ENCODE data around the gene MAP6.

The MAP6 gene

DNA sequence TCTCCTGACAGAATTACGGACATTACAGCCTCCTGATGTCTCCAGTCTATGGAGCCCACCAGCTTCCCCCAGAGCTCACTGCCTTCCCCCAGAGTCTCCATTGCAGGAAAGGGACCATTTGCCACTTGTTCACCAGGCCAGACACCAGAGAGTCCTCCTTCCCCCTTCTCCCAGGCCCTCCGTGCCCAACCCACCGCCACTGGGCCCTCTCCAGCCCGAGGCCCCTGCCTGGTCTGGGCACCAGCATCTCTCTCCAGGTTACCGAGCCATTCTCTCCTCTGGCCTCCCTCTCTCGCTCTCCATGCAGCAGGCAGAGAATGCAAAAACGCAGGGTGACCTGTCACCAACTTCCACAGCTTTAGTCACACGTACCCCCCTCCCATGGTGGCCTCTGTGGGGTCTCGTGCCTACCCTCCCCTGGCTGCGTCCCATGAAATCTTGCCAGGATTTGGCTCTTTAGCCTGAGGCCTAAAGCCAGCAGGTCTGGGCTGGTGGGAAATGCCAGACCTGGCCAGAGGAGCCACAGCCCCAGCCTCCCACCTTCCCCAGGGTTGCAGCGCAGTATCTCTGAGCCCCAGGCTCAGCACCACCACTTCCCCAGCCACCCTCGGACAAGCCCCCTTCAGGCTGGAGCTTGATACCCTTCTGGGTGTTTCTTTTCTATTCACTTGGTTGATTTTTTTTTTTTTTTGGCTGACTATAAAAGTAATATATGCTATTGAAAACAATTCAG lies 113.6 kb downstream of the MAP6 start:
- no peak for DNase-seq (ENCODE audit: low read depth in 1 of 2, low spot score in 1 of 2)
- in situ Hi-C loops (cut with HindIII; ENCODE audit: low pct_unique_long_range_greater_than_20kb, low sequenced_read_pairs): no loop called here
- TF ChIP-seq JUND (IDR thresholded peaks at IDR 0.05; ENCODE audit: low read depth): no peak

DNA sequence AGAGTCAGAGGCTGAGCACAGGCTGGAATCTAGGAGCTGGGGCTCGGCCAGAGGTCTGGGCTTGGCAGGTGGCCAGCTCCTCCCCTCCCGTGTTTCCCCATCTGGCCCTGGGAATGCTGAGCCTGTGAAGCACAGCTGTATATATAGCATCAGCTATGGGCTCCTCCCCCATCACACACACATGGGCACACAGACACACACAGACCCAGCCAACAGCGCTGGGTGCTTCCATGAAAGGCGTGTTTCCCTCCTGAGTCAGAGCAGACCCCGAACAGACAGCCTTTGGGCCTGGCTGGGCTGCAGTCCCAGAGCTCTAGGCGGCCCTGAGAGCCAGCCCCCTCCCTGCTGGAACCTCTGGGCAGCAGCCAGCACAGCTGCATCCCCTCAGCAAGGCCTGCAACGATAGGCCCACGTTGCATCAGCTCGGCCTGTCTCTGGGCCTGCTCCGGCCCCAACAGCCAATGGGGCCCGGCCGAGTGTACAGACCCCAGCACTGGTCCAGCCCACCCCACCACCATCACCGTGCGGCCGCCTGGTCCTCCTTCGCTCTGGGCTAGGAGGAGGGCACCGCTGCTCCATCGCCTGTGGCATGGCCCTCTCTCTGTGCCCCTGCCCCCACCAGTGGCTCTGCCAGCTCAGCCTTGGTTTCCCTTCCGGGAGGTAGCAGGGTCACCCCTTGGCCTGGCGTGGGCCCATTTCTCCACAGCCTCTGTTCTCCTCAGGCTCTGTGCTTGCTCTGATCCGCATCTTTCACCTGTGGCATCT lies 114.4 kb downstream of the MAP6 start:
- DNase-seq (ENCODE audit: low read depth in 1 of 2, low spot score in 1 of 2): no peak
- in situ Hi-C loops (cut with HindIII; ENCODE audit: low pct_unique_long_range_greater_than_20kb, low sequenced_read_pairs): no loop called here
- TF ChIP-seq JUND (IDR thresholded peaks at IDR 0.05; ENCODE audit: low read depth): no peak

DNA sequence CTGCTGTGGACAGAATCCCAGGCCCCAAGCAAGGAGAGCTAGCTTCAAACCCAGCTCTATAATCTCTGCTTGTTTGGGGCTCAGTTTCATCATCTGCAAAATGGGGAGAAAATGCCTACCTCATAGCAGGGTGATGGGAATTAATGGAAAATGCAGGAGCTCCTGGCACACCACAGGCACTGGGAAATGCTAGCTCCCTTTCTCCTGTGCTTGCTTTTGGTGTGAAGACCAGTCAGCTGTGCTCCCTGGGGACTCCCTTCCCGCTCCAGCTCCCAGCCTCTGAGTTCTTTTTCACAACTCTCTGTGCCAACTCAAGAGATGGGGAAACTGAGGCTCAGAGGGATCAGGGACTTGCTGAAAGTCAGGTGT lies 115.0 kb downstream of the MAP6 start:
- DNase-seq (ENCODE audit: low read depth in 1 of 2, low spot score in 1 of 2): no peak
- TF ChIP-seq JUND (IDR thresholded peaks at IDR 0.05; ENCODE audit: low read depth): no peak
- in situ Hi-C loops (cut with HindIII; ENCODE audit: low pct_unique_long_range_greater_than_20kb, low sequenced_read_pairs): no loop called here

DNA sequence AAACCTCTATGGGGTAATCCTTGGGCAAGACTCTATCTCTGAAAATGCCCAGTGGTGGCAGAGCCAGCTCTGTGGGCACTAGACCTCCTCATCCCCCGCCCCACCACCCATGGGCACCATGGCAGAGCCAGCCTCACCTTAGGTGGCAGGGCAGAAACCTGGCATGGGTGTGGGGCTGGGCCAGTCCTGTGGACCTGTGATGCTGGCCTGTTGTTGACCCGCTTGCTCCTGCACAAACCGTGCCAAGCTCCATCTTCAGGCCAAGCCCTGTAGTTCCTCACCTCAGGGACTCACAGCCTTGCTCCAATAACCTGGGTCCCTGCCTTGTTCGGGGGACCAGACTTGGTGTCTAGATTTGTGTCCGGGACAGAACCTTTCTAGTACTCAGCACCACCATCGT lies 115.7 kb downstream of the MAP6 start:
- no peak for TF ChIP-seq JUND (IDR thresholded peaks at IDR 0.05; ENCODE audit: low read depth)
- in situ Hi-C loops (cut with HindIII; ENCODE audit: low pct_unique_long_range_greater_than_20kb, low sequenced_read_pairs): no loop called here
- no peak for DNase-seq (ENCODE audit: low read depth in 1 of 2, low spot score in 1 of 2)

DNA sequence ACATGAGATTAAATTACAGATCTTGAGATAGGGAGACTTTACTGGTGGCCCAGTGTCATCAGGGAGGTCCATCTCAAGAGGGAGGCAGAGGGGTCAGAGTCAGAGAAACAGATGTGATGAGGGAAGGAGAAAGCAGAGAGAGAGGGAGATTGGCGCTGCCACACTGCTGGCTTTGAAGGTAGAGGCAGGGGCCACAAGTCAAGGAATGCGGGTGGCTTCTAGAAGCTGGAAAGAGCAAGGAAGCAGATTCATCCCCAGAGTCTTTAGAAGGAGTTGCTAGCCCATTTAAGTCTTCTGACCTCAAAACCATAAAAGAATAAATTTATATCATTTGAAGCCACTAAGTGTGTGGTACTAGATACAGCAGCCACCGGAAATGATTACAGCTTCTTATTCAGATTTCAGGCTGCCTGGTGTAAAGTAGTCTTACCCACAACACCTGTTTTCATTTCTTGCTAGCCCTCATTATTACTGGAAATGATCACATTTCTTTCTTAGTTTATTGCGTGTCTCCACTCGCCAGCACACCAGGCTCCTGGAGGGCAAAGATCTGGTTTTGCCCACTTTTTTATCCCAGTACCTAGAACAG lies 119.4 kb downstream of the MAP6 start:
- no peak for DNase-seq (ENCODE audit: low read depth in 1 of 2, low spot score in 1 of 2)
- in situ Hi-C loops (cut with HindIII; ENCODE audit: low pct_unique_long_range_greater_than_20kb, low sequenced_read_pairs): no loop called here
- TF ChIP-seq JUND (IDR thresholded peaks at IDR 0.05; ENCODE audit: low read depth): no peak

DNA sequence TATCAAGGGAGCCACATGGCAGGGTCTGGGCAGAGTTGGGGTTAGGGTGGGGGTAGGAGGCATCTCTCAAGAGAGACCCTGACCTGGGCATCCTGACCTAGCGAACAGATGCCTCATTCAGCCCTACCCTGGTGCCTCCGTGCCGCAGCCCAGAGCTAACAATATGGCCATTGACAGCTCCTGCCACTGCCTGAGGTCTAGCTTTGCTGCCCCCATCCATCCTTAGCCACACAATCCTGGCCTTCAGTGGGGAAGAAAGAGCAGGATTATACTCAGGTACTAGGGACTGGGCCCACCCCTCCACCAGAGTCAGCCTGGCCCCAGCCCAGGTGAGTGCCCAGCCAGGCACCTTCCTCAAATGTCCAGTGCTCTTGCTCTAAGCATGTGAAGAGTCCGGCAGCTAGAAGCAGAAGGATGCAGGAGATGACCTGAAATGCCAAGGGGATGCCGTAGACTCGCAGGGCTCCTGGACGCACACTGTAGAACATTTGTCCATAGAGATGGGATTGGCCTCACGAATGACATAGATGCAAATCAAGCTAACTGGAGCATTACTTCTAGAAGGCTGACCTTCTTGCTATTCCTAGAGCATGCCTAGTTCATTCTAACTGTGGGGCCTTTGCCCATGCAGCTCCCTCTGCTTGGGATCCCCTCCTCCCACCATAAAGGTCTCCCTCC lies 120.1 kb downstream of the MAP6 start:
- in situ Hi-C loops (cut with HindIII; ENCODE audit: low pct_unique_long_range_greater_than_20kb, low sequenced_read_pairs): no loop called here
- no peak for TF ChIP-seq JUND (IDR thresholded peaks at IDR 0.05; ENCODE audit: low read depth)
- no peak for DNase-seq (ENCODE audit: low read depth in 1 of 2, low spot score in 1 of 2)

DNA sequence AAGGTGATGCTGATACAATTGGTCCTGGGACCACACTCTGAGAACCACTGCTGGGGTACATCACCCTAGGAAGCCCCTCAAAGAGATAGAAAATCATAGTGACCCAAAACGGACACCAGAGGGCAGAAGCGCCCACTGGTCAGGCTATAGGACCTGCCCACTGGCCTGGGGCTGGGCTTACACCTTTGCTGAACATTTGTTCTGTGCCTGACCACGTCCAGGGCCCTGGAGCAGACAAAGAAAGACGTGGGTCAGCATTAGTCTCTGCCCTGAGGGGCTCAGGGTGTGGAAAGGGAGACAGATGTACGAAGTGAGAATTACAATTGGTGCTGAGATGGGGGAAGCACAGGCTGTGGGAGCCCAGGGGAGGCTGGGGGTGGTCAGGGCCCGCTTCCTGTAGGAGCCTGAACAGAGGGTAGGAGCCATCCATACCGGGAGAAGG lies 121.2 kb downstream of the MAP6 start:
- TF ChIP-seq JUND (IDR thresholded peaks at IDR 0.05; ENCODE audit: low read depth): no peak
- DNase-seq (ENCODE audit: low read depth in 1 of 2, low spot score in 1 of 2): peak; percentile 75 to 89
- in situ Hi-C loops (cut with HindIII; ENCODE audit: low pct_unique_long_range_greater_than_20kb, low sequenced_read_pairs): no loop called here

DNA sequence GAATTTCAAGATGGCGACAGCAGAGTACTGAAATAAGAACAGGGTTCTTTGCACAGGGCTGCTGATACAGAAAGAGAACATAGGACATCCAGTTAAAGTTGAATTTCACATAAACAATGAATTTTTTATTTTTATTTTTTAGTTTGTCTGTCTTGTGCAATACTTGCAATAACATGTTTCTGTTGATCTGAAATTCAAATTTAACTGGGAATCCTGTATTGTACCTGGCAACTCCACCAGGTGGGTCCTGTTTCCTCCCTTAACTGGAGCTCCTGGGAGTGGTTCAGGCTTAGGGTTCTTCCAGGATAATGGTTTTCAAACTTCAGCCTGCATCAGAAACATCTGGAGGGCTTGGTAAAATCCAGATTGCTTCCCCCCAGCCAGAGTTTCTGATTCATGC lies 121.7 kb downstream of the MAP6 start:
- in situ Hi-C loops (cut with HindIII; ENCODE audit: low pct_unique_long_range_greater_than_20kb, low sequenced_read_pairs): no loop called here
- no peak for DNase-seq (ENCODE audit: low read depth in 1 of 2, low spot score in 1 of 2)
- TF ChIP-seq JUND (IDR thresholded peaks at IDR 0.05; ENCODE audit: low read depth): no peak

DNA sequence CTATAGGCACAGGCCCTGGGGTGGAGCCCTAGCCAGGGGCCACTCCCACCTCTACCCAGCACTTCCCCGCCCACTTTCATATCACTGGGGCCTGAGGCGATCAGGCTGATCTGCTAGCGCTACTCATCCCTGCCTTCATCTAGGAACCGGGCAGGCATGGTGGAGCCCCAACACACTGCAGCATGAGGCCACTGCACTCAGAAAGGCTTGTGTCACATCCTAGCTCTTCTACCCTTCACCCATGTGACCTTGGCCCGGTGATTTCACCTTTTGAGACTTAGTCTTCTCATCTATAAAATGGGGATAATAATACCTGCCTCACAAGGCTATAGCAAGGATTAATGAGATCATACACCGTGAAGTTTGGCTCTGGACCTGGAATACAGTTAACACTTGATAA lies 125.0 kb downstream of the MAP6 start:
- TF ChIP-seq JUND (IDR thresholded peaks at IDR 0.05; ENCODE audit: low read depth): no peak
- DNase-seq (ENCODE audit: low read depth in 1 of 2, low spot score in 1 of 2): no peak
- in situ Hi-C loops (cut with HindIII; ENCODE audit: low pct_unique_long_range_greater_than_20kb, low sequenced_read_pairs): no loop called here

DNA sequence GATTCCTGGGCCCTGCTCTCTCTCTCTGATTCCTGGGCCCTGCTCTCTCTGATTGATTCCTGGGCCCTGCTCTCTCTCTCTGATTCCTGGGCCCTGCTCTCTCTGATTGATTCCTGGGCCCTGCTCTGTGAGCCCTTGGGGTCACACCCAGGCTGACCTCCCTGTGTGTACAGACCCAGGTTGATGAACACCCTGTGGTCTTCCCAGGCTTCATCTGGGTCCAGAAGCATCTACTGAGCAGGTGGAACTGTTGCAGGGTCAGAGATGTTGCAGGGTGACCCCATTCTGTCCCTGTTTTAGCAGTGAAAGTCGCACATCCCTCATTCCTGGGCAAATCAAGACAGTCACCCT lies 126.8 kb downstream of the MAP6 start:
- TF ChIP-seq JUND (IDR thresholded peaks at IDR 0.05; ENCODE audit: low read depth): no peak
- in situ Hi-C loops (cut with HindIII; ENCODE audit: low pct_unique_long_range_greater_than_20kb, low sequenced_read_pairs): no loop called here
- no peak for DNase-seq (ENCODE audit: low read depth in 1 of 2, low spot score in 1 of 2)

DNA sequence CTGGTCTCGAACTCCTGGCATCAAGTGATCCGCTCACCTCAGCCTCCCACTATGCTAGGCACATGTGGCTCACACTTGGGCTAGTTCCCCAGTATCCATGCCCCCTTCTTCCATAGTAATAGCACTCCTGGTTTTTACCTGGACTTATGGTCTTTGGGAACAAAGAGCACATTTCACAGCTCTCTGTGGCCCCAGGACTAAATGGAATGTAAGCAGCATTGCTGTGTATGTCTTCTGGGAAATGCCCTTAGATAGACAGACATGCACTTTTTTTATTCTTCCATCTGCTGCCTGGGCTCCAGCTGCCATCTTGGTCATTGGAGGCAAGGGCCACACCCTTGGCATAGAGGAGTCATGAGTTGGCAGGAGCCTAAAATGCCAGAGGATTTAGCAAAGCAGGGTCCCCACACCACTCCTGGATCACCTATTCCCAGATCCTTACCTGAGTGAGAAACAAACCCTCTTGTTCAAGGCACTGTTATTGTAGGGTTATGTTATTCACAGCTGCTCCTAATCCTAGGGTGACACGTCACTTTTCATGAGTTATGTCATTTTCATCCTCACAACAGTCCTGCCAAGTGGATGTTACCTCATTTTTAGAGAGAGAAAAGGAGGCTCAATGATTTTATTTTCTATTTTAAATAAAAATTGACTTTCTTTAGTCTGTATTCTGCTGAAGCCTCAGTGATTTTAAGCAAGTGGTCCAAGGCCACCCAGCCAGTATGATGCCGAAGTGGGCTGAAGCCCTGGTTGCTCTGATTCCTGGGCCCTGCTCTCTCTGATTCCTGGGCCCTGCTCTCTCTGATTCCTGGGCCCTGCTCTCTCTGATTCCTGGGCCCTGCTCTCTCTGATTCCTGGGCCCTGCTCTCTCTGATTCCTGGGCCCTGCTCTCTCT lies 127.4 kb downstream of the MAP6 start:
- DNase-seq (ENCODE audit: low read depth in 1 of 2, low spot score in 1 of 2): no peak
- in situ Hi-C loops (cut with HindIII; ENCODE audit: low pct_unique_long_range_greater_than_20kb, low sequenced_read_pairs): no loop called here
- no peak for TF ChIP-seq JUND (IDR thresholded peaks at IDR 0.05; ENCODE audit: low read depth)

Data from T47D (cell line).